Epithelial cell of umbilical artery (primary cell): Measurements from ENCODE around the gene OR11H7. TPM values are rescaled to one million over a fixed set of nuclear protein-coding genes. Genes with fewer than 3 reads are reported as not detected.

Source experiments
- total RNA-seq: library from RNA; depleted of rRNA; stranded (reverse); fragments of >200 nt; gene quantifications from 2 replicates; pipeline ENCODE4 v1.2.3, GENCODE V29; 2014

Gene OR11H7
- total RNA-seq = not detected in 2 replicates

DNA sequence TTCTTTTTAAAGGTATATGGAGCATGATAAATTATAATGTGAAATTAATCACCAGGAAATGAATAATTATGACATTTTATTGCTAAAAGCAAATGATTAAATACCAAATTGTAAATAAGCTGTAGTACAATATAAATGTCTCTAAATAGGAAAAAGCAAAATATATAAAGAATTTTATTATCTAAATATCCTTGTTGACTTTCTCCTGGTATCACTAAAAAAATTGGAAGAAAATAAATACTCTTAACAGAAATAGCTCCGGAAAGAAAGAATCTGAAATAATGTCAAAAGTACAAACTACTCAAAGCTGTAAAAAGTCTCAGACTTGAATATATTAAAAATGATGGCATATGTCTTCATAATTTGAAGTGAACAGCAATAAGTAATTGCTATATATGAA, at the start of gene OR11H7:
Gene OR11H7 (plus strand): TSS at position 301 of the 400 bp plus-strand sequence.

DNA sequence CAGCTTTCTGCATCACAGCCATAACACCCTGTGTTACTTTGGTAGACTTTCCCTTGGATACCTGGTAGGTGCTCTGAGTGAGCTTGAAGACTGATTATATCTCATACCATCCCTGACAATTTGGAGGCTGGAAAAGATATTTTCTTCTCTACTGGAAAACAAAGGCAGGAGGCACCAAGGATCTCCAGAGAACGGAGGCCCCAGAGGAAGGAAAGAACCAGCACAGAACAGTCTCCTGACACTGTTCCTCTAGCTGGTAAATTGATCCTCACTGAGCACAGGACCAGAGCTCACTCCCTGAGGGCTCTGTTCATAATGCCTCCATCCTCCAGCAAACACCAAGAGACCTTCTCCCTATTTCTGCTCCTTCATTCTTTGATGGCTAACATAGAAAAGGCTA, 38.2 kb upstream of the OR11H7 start, which contains the start of gene OR11G2:
Gene OR11G2 (plus strand): TSS at position 301 of the 400 bp plus-strand sequence. CDS start 6,542 bp downstream, outside the sequence.

DNA sequence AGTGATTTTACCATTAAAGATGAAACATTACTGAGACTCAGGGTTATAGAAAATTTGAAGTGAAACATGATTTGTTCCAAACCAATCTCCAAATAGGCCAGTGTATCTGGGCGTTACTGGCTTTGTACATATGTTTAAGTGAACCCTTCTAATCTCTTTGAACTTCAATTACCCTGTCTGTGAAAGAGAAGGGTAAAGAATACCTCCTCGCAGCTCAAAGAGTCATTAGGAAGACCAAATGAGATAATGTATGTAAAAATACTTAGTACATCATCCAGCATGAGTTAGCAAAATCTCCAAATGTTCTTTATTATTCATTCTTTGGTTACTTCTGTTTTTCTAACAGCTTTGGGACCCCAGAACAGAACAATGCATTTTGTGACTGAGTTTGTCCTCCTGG, 5.4 kb upstream of the OR11H7 start, which contains the start of gene OR11H6:
Gene OR11H6 (plus strand): TSS at position 301 of the 400 bp plus-strand sequence. CDS start 0 bp downstream, at position 301.

Other genes starting within 250 kb of the OR11H7 start
- gene OR4Q2, start 226.8 kb upstream of the OR11H7 start, total RNA-seq = not detected in 2 replicates
- gene OR4K14, start 209.7 kb upstream of the OR11H7 start, total RNA-seq = not detected in 2 replicates
- gene OR4K13, start 192.9 kb upstream of the OR11H7 start, total RNA-seq = not detected in 2 replicates
- gene OR4L1, start 168.9 kb upstream of the OR11H7 start, total RNA-seq = not detected in 2 replicates
- not detected in 2 replicates for gene OR4K17, start 118.2 kb upstream of the OR11H7 start, total RNA-seq
- not detected in 2 replicates for gene OR4N5, start 90.2 kb upstream of the OR11H7 start, total RNA-seq
- gene OR11G2, start 38.1 kb upstream of the OR11H7 start, total RNA-seq = not detected in 2 replicates
- not detected in 2 replicates for gene OR11H6, start 5.3 kb upstream of the OR11H7 start, total RNA-seq
- not detected in 2 replicates for gene OR11H4, start 10.3 kb downstream of the OR11H7 start, total RNA-seq
- 26.0 and 79.2 TPM in 2 replicates for gene TTC5, start 77.0 kb downstream of the OR11H7 start, total RNA-seq
- gene CCNB1IP1, start 104.3 kb downstream of the OR11H7 start, total RNA-seq = 36.2 and 50.7 TPM in 2 replicates
- 8.8 and 10.5 TPM in 2 replicates for gene PARP2, start 114.7 kb downstream of the OR11H7 start, total RNA-seq
- 12.3 and 18.2 TPM in 2 replicates for gene TEP1, start 184.5 kb downstream of the OR11H7 start, total RNA-seq
- not detected in 2 replicates for gene KLHL33, start 207.2 kb downstream of the OR11H7 start, total RNA-seq
- gene OSGEP, start 225.8 kb downstream of the OR11H7 start, total RNA-seq = 44.8 and 46.2 TPM in 2 replicates
- 104 and 113 TPM in 2 replicates for gene APEX1, start 226.2 kb downstream of the OR11H7 start, total RNA-seq
- gene PIP4P1, start 232.5 kb downstream of the OR11H7 start, total RNA-seq = 18.8 and 21.9 TPM in 2 replicates
- gene PNP, start 240.4 kb downstream of the OR11H7 start, total RNA-seq = 248 and 374 TPM in 2 replicates